ENCODE results near the gene NAPSA. TPM values are rescaled to one million over a fixed set of nuclear protein-coding genes. Genes with fewer than 3 reads are reported as not detected.
"Not testable (repeated sequence)": the region's sequence is repeated elsewhere in the genome, so short reads cannot be mapped to it uniquely, and the experiment has no call there.

The NAPSA gene
- total RNA-seq, 1 donor from 2014 or later, result not detected

- DNase-seq, result not testable (repeated sequence)
Observed at GRCh38 chr19:50329926-50330294, 35.5 kb downstream of the NAPSA start.

GRCh38 chr19:50329146-50329925 lies 36.1 kb downstream of the NAPSA start, which contains the start of gene KCNC3:
TSS of gene KCNC3 (minus strand) at chr19:50329377. CDS start at chr19:50329082, 295 bp downstream.
- DNase-seq, result peak; percentile 99

DNA sequence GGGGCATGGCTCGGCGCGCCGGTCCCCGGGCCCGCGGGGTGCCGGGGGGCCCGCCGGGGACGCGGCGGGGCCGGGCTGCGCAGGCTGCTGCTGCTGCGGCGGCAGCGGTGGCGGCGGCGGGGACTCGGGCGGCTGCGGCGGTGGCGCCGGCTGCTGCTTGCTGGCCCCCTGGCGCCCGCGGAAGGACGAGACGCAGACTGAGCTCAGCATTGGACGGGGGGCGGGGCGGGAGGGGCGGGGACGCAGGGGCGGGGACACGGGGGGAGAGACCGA lies 36.6 kb downstream of the NAPSA start:
- DNase-seq, result no peak

GRCh38 chr19:50328224-50328872 lies 37.1 kb downstream of the NAPSA start:
- peak; percentile 44 for DNase-seq

DNA sequence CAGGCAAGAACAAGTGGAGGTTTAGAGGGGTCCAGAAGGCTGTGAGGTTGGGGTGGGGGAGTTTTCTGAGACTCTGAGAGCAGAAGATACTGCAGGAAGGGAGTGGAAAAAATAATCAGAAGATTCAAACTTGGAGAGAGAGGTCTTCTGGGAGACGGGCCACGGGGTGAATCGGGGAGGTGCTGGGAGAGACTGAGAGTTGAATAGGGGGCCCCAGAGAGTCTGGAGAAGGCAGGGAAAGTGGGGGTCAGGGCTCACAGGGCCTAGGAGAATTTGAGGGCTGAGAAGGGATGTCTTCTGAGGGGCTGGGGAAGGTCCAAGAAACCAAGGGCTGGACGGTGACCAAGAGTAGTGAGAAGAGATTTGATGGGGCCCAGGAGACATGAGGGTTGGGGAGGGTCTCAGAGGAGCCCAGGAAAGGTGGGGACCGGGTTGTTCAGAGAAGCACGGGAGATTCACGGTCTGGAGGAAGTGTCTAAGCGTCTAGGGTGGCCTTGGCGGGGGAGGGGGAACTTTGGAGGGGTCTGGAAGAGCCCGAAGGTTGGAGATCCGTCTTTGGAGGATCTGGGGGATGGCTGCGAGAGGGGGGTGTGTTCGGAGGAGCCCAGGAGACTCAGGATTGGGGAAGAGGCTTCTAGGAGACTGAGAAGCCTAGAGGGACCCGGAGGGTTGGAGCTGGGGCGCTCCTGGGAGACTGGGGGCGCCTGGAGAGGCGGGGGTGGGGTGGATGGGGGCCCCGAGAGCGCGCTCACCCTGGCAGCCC lies 37.8 kb downstream of the NAPSA start:
- DNase-seq, result no peak

DNA sequence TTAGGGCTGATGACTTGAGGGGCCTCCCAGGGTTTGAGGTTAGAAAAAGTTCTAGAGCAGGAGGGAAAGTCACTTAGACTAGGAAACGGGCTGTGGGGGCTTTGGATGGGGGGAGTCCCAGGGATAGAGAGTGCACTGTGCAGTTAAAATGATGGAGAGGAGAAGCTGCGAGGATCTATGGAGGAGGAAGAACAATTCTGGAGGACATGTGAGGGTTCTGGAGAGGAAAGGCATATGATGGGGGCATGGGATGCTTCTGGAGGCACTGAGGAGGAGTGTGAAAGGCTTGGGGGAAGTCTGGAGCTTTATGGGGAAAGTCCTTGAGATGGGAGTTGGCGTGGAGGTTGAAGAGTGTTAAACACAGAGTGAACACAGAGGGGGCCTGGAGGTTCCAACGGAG lies 38.4 kb downstream of the NAPSA start:
- DNase-seq, result no peak

DNA sequence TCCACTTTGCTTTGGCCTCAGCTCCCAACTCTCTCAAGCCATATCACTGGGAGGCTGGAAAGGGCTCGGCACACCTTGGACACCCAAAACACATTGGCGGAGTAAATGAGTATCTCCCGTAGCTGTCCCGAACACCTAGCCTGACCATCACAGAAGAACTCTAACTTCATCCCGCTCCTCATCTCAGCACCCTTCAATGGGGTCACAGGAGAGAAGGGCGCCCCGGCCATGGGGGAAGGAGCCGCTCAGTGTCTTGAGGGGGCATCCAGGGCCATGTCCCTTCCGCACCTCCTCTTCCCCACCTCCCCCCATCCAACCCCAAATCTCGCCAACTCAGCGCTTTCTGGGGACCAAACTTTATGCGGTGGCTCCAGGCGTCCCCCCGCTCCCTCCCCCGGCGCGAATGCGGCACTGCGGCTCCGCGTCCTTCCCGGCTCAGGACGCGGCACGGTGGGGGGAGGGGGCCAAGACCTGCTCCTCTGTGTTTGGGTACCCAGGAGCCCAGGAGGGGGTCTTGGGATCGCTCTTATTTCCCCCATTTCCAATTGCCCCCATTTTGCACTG lies 39.3 kb downstream of the NAPSA start:
- no peak for DNase-seq

DNA sequence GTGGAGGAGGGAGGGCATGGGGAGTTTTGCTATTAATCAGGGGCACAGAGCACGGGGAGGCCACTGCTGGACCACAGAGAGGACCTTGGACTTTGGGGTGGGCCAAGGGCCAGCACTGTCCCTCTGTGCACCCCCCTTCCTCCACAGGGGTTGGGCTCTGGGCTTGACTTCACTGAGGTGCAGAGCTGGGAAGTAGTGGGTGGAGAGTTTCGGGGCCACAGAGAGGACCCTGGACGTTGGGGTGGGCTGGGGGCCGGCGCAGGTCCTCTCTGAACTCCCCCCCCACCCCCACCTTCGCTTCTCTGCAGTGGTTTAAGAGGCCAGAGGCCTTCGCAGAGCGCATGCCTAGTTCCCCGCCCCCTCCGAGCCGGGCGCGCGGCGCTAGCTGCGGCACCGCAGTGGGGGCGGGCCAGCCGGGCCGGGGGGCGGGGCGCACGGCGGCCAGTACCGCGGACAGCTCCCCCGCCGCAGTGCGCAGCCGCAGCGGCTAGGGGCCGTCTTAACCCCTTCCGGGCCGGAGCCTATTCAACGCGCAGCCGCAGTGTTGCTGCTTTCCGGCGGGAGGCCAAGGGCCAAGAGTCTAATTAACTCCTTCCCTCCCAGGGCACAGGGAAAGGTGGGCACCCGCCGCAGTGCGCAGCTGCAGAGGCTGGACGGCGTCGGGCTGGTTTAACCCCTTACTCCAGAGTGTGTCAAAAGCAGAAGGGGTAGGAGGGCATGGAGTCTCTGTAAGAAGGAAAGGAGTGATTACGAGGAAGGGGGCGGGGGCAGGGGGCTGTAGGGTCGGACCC lies 39.9 kb downstream of the NAPSA start:
- DNase-seq, result peak; percentile 78

DNA sequence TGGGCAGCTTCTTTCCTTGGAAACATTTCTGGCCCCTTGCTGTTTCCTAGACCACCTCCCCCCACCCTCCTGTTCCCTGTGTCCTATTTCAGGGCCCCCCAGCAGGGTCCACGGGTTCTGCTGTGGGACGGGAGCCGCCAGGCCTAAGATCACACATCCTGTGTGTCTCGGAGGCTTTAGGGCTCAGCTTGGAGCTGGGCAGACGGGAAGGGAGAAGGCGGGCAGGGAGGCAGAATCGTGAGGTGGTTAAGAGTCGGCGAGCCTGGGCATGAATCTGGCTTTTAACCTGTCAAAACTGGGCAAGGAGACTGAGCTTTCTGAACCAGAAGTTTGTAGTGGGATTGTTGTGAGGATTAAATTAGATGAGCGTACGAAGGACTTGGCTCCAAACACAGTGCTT lies 41.1 kb downstream of the NAPSA start:
- DNase-seq, result no peak

DNA sequence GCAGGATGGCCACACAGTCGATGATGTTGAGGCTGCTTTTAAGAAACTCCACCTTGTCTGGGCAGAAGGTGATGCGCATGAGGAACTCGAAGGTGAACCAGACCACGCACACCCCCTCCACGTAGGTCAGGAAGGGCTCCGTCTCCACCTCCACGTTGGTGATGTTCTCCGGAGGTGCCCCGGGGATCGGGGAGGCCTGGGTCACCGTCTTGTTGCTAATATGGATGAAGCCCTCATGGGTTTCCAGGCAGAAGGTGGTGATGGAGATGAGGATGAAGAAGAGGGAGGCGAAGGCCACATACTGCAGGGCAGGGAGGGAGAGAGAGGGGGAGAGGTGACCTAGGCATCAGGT lies 41.7 kb downstream of the NAPSA start:
- DNase-seq, result no peak

GRCh38 chr19:50322931-50323781 lies 42.3 kb downstream of the NAPSA start:
- no peak for DNase-seq

DNA sequence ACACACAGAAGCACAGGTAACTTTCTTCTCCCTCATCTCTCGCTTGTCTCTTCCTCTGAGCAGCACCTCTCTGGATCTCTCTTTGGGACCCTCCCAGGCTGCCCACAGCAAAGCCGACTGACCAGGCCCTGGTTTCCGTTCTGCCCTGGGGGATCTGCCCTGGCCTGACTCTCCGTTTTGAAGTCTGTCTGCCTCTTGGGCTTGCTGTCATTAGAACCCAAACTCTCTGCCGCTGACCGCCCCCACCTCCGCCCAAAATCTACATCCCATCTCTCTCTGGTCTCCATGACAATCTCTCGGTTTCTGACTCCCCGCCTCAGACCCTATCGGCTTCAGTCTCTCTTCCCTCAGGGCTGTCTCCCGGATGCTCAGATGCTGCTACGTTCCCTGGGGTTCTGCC lies 43.2 kb downstream of the NAPSA start:
- DNase-seq, result no peak

GRCh38 chr19:50321831-50322230 lies 43.6 kb downstream of the NAPSA start:
- DNase-seq, result no peak

GRCh38 chr19:50320596-50320995 lies 44.8 kb downstream of the NAPSA start:
- DNase-seq, result no peak

- no peak for DNase-seq
Observed at GRCh38 chr19:50320051-50320450, 45.4 kb downstream of the NAPSA start.

DNA sequence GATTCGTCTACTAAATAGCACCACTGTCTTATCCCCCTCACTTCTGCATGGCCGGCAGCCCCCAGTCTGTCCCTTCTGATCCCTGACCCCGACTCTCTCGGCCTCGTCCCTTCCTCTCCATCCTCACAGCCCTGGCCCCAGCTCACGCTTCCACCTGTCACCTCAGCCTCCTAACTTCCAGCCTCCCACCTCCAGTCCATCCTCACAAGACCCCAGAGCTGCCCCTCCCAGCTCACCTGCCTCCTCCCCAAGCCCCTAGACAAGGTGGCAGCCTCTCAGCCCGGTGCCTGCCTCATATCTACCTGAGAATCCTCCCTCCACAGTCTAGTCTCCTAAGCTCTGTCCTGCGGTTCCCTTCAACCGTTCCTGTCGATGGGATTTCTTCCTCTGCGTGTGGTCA lies 46.3 kb downstream of the NAPSA start:
- no peak for DNase-seq

- no peak for DNase-seq
Observed at GRCh38 chr19:50318438-50318837, 47.0 kb downstream of the NAPSA start.

GRCh38 chr19:50317115-50317514 lies 48.3 kb downstream of the NAPSA start:
- DNase-seq, result no peak

DNA sequence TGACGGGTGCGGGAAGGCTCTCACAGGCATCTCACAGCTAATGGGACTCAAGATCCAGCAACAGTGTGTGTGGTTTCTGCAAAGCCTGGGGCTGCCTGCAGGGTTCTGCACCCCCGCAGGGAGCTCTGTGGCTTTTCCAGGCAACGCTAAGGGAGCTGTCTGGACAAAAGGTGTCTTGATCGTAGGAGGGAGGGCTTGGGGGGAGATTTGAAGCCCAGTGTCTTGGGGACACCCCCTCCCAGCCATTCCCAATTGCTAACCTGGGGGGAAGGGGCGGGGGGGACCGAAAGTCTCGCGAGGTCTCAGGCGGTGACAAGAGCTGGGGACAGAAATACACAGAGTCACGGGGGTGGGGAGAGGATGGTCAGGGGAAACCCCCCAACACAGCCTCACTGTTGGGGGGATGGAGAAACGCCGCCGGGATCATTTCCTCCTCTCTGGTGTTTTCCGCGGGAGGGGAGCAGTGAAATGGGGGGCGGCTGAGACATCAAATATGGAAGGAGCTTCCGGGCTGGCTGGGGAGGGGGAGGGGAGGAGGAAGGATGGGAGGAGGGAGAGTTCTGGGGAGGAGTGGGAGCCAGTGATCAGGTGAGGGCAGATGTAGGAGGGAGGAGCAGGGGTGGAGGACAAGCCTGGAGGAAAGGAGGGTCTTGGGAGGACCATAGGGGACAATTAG lies 49.5 kb downstream of the NAPSA start:
- no peak for DNase-seq

GRCh38 chr19:50314724-50315708 lies 50.4 kb downstream of the NAPSA start:
- DNase-seq, result no peak

Measured in dermis blood vessel endothelial cell (primary cell).